Measurements from ENCODE around the gene SLFN14.

DNA sequence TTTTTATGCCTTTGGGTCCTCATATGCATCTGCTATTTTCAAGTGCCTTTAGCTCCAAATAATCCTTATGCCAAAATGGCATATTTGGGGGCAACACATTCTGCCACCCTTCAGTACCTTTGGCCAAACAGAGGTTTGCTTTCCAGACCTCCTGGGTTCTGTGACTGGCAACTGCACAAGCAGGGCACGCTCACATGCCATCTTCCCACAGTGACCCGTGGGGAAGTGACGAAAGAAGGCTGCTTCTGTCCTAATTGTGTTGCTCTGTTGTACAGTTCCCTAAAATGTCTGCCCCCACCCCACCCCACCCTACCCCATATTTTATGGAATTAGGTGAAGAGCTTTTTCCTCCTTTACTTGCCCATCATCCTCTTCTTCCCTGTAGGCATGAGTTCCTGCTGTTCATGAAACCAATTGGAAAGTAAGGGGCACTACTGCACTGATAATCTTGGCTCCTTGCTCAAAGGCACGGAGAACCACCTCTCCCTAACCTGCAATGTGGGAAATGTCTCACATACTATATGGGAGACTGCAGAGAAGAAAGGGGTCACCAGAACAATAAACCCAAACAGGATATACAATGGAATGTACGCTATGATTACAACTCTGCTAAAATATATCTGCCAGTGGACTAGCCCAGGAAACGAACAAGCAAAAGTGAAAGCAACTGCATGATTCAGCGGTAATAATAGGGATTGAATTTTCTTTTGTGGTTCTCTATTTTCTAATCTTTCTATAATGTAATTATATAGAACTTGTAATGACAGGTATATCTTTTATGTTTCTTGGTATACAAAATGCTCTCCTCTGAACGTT lies 19.8 kb downstream of the SLFN14 start:
- TF ChIP-seq CTCF (conservative IDR thresholded peaks at IDR 0.05; ENCODE audit: low read length), result no peak
- no peak for TF ChIP-seq EZH2phosphoT487 (IDR thresholded peaks at IDR 0.05; ENCODE audit: borderline replicate concordance)

All from Loucy (cell line).